ENCODE results near the gene NELFE.

GRCh38 chr6:31915756-31916155, 43.0 kb downstream of the NELFE start:
- TF ChIP-seq, protein P1, sequence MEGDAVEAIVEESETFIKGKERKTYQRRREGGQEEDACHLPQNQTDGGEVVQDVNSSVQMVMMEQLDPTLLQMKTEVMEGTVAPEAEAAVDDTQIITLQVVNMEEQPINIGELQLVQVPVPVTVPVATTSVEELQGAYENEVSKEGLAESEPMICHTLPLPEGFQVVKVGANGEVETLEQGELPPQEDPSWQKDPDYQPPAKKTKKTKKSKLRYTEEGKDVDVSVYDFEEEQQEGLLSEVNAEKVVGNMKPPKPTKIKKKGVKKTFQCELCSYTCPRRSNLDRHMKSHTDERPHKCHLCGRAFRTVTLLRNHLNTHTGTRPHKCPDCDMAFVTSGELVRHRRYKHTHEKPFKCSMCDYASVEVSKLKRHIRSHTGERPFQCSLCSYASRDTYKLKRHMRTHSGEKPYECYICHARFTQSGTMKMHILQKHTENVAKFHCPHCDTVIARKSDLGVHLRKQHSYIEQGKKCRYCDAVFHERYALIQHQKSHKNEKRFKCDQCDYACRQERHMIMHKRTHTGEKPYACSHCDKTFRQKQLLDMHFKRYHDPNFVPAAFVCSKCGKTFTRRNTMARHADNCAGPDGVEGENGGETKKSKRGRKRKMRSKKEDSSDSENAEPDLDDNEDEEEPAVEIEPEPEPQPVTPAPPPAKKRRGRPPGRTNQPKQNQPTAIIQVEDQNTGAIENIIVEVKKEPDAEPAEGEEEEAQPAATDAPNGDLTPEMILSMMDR (IDR thresholded peaks at IDR 0.05) = no peak
- TF ChIP-seq POLR2A (IDR thresholded peaks at IDR 0.05) (no peak), POLR2AphosphoS5 (IDR thresholded peaks at IDR 0.05) (no peak)
